Mesendoderm (in vitro differentiated cells): Measurements from ENCODE around the gene GPATCH8.

Experiments
- DNase-seq: peaks from one replicate; pipeline ENCODE4 v3.0.0; 2013
- H2AK5ac ChIP-seq: 2 replicates; pipeline ENCODE4 v1.6.1; 2013; ENCODE audit warnings: low read length, inconsistent platforms
- H2BK120ac ChIP-seq: 2 replicates; pipeline ENCODE4 v1.6.1; 2013; ENCODE audit warnings: low read depth, mild to moderate bottlenecking, low read length, moderate library complexity, mixed read lengths
- H2BK15ac ChIP-seq: replicated peaks from 2 replicates; pipeline ENCODE4 v1.6.1; 2013; ENCODE audit warnings: low read depth, mild to moderate bottlenecking, moderate library complexity
- H2BK5ac ChIP-seq: 2 replicates; pipeline ENCODE4 v1.6.1; 2013; ENCODE audit warnings: low read length, inconsistent platforms
- H3K18ac ChIP-seq: 2 replicates; pipeline ENCODE4 v1.6.1; 2013; ENCODE audit warnings: mild to moderate bottlenecking, low read length, mixed read lengths
- H3K23ac ChIP-seq: one replicate; pipeline ENCODE4 v1.6.1; 2013; ENCODE audit warnings: low read length
- H3K27ac ChIP-seq: 2 replicates; pipeline ENCODE4 v1.5.1; 2013; ENCODE audit warnings: low read depth, mild to moderate bottlenecking, inconsistent platforms, low read length, moderate library complexity
- H3K27me3 ChIP-seq: 2 replicates; pipeline ENCODE4 v1.6.1; 2013; ENCODE audit warnings: low read length, control low read depth, mild to moderate bottlenecking, inconsistent platforms; ENCODE audit not compliant: insufficient read depth, poor library complexity
- H3K36me3 ChIP-seq: 2 replicates; pipeline ENCODE4 v1.6.1; 2013; ENCODE audit warnings: low read length, inconsistent platforms; ENCODE audit not compliant: control insufficient read depth, insufficient read depth
- H3K4ac ChIP-seq: one replicate; pipeline ENCODE4 v1.6.1; 2013; ENCODE audit warnings: low read depth, mild to moderate bottlenecking, low read length, moderate library complexity
- H3K4me1 ChIP-seq: 2 replicates; pipeline ENCODE4 v1.6.1; 2013; ENCODE audit warnings: low read depth, low read length, inconsistent platforms; ENCODE audit not compliant: control insufficient read depth
- H3K4me2 ChIP-seq: 2 replicates; pipeline ENCODE4 v1.6.1; 2013; ENCODE audit warnings: low read length
- H3K4me3 ChIP-seq: 2 replicates; pipeline ENCODE4 v1.5.1; 2013; ENCODE audit warnings: mild to moderate bottlenecking, low read length
- H3K56ac ChIP-seq: one replicate; pipeline ENCODE4 v1.6.1; 2013; ENCODE audit warnings: low read length
- H3K79me1 ChIP-seq: 2 replicates; pipeline ENCODE4 v1.6.1; 2013; ENCODE audit warnings: low read length, inconsistent platforms
- H3K79me2 ChIP-seq: 2 replicates; pipeline ENCODE4 v1.6.1; 2013; ENCODE audit warnings: mild to moderate bottlenecking, low read length; ENCODE audit not compliant: control insufficient read depth, insufficient read depth
- H3K9ac ChIP-seq: 2 replicates; pipeline ENCODE4 v1.6.1; 2013; ENCODE audit warnings: low read length, inconsistent platforms
- H4K5ac ChIP-seq: one replicate; pipeline ENCODE4 v1.6.1; 2013; ENCODE audit warnings: low read length
- H4K8ac ChIP-seq: one replicate; pipeline ENCODE4 v1.6.1; 2013; ENCODE audit warnings: low read depth, mild to moderate bottlenecking, control low read depth, low read length, moderate library complexity
- WGBS: extraction: QIAGEN DNeasy Blood & Tissue Kit; methylation state at CpG from one replicate; pipeline ENCODE4 v1.1.7; 2013; ENCODE audit warnings: low lambda C conversion rate, missing lambda C conversion rate; ENCODE audit not compliant: insufficient coverage; ENCODE audit errors: extremely low coverage; 5-methylcytosine and 5-hydroxymethylcytosine counted together

The GPATCH8 gene

GRCh38 chr17:44382917-44383316, 120.3 kb downstream of the GPATCH8 start:
- no peak overlapping the region for H4K8ac ChIP-seq
- H3K4me1 ChIP-seq = no peaks in the 10 kb centered on the region
- H3K4me2 ChIP-seq = no peak overlapping the region
- no peak overlapping the region for H2BK5ac ChIP-seq
- no peaks in the 10 kb centered on the region for H3K79me2 ChIP-seq
- no peak overlapping the region for H3K4me3 ChIP-seq
- no peak overlapping the region for H4K5ac ChIP-seq
- H3K79me1 ChIP-seq = no peaks in the 10 kb centered on the region
- no peak overlapping the region for H3K56ac ChIP-seq
- no peak overlapping the region for H3K4ac ChIP-seq
- H3K23ac ChIP-seq = no peak overlapping the region
- no peak overlapping the region for H3K27ac ChIP-seq
- H3K9ac ChIP-seq = no peak overlapping the region
- no peak overlapping the region for H2AK5ac ChIP-seq
- H3K27me3 ChIP-seq = peaks cover 5% of the 10 kb centered on the region
- no peak for DNase-seq
- no peak overlapping the region for H2BK120ac ChIP-seq
- WGBS = no CpG with 5 or more reads among the region's 6 CpGs
- H3K36me3 ChIP-seq = no peaks in the 10 kb centered on the region
- H2BK15ac ChIP-seq = no peak overlapping the region
- H3K18ac ChIP-seq = no peak overlapping the region

DNA sequence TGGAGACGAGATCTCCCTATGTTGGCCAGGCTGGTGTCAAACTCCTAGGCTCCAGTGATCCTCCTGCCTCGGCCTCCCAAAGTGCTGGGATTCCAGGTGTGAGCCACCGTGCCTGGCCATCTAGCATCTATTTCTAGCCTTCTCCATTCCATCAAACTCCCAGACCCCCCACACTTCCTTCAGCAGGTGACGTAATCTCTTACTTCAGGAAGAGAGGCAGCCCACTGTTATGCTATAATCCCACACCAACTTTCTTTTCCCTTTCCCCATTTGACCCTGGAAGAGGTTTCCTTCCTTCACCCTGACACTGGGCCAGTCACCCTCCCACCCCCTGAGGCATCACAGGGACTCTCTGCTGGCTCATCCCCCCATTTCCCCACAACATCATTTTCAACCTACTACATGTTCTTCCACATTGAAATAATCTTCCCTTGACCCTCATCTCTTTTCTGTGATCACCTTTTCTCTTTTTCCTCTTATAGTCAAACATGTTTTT, 121.3 kb downstream of the GPATCH8 start:
- H3K27me3 ChIP-seq = peaks cover 5% of the 10 kb centered on the region
- no CpG with 5 or more reads among the region's 4 CpGs for WGBS

DNA sequence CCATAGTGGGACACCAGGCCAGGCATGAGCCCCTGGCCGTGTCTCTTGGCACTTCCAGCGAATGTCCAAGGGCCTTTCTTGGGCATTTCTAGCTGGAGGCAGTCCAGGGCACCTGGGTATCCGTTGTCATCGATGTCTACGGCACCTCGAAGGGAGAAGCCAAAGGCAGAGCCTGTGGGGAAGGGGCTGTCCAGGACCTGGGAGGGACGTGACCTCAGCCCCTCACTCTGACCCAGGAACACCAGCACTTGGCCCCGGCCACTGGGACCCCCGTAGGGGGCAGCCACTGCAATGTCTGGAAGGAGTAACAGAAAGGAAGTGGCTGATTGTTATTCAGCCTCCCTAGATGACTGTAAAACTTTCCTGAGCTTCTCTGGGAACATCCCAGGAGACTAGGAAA, 122.4 kb downstream of the GPATCH8 start:
- H3K23ac ChIP-seq = no peak overlapping the region
- H3K18ac ChIP-seq = no peak overlapping the region
- no peaks in the 10 kb centered on the region for H3K79me2 ChIP-seq
- H4K5ac ChIP-seq = no peak overlapping the region
- no peak overlapping the region for H2BK120ac ChIP-seq
- H2BK15ac ChIP-seq = no peak overlapping the region
- no peak overlapping the region for H3K9ac ChIP-seq
- H3K79me1 ChIP-seq = no peaks in the 10 kb centered on the region
- H3K4me1 ChIP-seq = peaks cover 2% of the 10 kb centered on the region
- H3K56ac ChIP-seq = no peak overlapping the region
- H3K36me3 ChIP-seq = no peaks in the 10 kb centered on the region
- peaks cover 5% of the 10 kb centered on the region for H3K27me3 ChIP-seq
- H3K4me2 ChIP-seq = no peak overlapping the region
- no peak overlapping the region for H4K8ac ChIP-seq
- H2AK5ac ChIP-seq = no peak overlapping the region
- no peak overlapping the region for H2BK5ac ChIP-seq
- no peak overlapping the region for H3K4me3 ChIP-seq
- H3K4ac ChIP-seq = no peak overlapping the region
- no CpG with 5 or more reads among the region's 9 CpGs for WGBS
- no peak for DNase-seq
- H3K27ac ChIP-seq = no peak overlapping the region

More for the DNA sequence above, 121.3 kb downstream of the GPATCH8 start:
- no peaks in the 10 kb centered on the region for H3K79me2 ChIP-seq
- H4K8ac ChIP-seq = no peak overlapping the region
- H3K27ac ChIP-seq = no peak overlapping the region
- H3K4me1 ChIP-seq = no peaks in the 10 kb centered on the region
- no peak for DNase-seq
- no peak overlapping the region for H2AK5ac ChIP-seq
- H3K9ac ChIP-seq = no peak overlapping the region
- H2BK5ac ChIP-seq = no peak overlapping the region
- no peak overlapping the region for H2BK15ac ChIP-seq
- no peaks in the 10 kb centered on the region for H3K36me3 ChIP-seq
- no peak overlapping the region for H3K18ac ChIP-seq
- no peak overlapping the region for H2BK120ac ChIP-seq
- no peak overlapping the region for H3K4me3 ChIP-seq
- no peak overlapping the region for H3K23ac ChIP-seq
- no peak overlapping the region for H3K4ac ChIP-seq
- no peak overlapping the region for H3K4me2 ChIP-seq
- no peak overlapping the region for H3K56ac ChIP-seq
- no peak overlapping the region for H4K5ac ChIP-seq
- H3K79me1 ChIP-seq = no peaks in the 10 kb centered on the region

DNA sequence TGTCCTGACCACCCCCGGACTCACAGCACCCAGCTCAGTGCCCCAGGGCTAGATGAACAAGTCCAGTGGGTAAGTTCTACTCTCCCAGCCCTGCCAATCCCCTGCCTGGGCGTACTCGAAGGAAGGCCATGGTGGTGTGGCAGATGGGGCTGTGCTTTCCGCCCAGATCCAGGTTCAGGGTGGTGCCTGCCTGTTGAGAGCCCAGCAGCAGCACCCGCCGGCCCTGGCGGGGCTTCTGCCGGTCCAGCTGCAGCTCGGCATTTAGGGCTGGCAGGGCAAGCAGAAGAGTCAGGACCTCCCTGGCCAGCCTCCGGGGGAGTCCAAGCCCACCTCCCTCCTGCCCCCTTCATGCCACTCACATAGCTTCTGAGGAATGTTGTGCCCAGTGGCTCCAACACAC, 123.3 kb downstream of the GPATCH8 start:
- Histone ChIP-seq H3K4me2 (no peak overlapping the region), H3K4me3 (no peak overlapping the region), H4K8ac (no peak overlapping the region), H3K56ac (no peak overlapping the region), H3K27me3 (peaks cover 5% of the 10 kb centered on the region), H2BK5ac (no peak overlapping the region), H3K36me3 (no peaks in the 10 kb centered on the region), H4K5ac (no peak overlapping the region), H2BK120ac (no peak overlapping the region), H3K9ac (no peak overlapping the region), H3K23ac (no peak overlapping the region), H3K79me1 (no peaks in the 10 kb centered on the region), H2BK15ac (no peak overlapping the region), H3K4ac (no peak overlapping the region), H3K4me1 (peaks cover 5% of the 10 kb centered on the region), H3K27ac (no peak overlapping the region), H3K79me2 (no peaks in the 10 kb centered on the region), H2AK5ac (no peak overlapping the region), H3K18ac (no peak overlapping the region)
- WGBS = no CpG with 5 or more reads among the region's 10 CpGs
- DNase-seq = no peak

GRCh38 chr17:44378171-44378705, 125.0 kb downstream of the GPATCH8 start:
- Histone ChIP-seq H2BK15ac (no peak overlapping the region), H2BK120ac (no peak overlapping the region), H3K9ac (no peak overlapping the region), H3K36me3 (no peaks in the 10 kb centered on the region), H3K4me1 (peaks cover 8% of the 10 kb centered on the region), H4K5ac (no peak overlapping the region), H3K4me3 (no peak overlapping the region), H3K79me2 (no peaks in the 10 kb centered on the region), H2BK5ac (no peak overlapping the region), H3K4ac (no peak overlapping the region), H3K18ac (no peak overlapping the region), H3K27ac (no peak overlapping the region), H3K23ac (no peak overlapping the region), H2AK5ac (no peak overlapping the region), H3K79me1 (no peaks in the 10 kb centered on the region), H3K4me2 (no peak overlapping the region), H4K8ac (no peak overlapping the region), H3K56ac (no peak overlapping the region), H3K27me3 (no peaks in the 10 kb centered on the region)
- DNase-seq = no peak
- no CpG with 5 or more reads among the region's 14 CpGs for WGBS

DNA sequence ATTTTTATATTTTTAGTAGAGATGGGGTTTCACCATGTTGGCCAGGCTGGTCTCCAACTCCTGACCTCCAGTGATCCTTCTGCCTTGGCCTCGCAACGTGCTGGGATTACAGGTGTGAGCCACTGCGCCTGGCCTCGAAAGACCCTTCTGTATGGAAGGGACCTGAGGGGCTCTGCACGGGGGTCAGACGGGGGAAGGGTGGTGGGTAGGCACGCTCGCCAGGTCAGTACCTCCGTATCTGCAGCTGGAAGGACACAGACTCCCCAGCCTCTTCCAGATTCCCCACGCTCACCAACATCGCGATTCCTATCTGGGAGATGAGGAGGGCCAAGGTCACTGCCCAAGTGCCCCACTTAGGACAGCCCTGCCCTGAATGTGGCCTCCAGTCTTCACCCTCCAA, 126.4 kb downstream of the GPATCH8 start:
- no peak for DNase-seq
- H3K9ac ChIP-seq = no peak overlapping the region
- no CpG with 5 or more reads among the region's 12 CpGs for WGBS
- H3K18ac ChIP-seq = no peak overlapping the region
- no peak overlapping the region for H3K27ac ChIP-seq
- H2BK5ac ChIP-seq = no peak overlapping the region
- H2BK120ac ChIP-seq = no peak overlapping the region
- no peaks in the 10 kb centered on the region for H3K27me3 ChIP-seq
- H3K4me1 ChIP-seq = peaks cover 8% of the 10 kb centered on the region
- H3K4ac ChIP-seq = no peak overlapping the region
- H2AK5ac ChIP-seq = no peak overlapping the region
- H3K4me3 ChIP-seq = no peak overlapping the region
- no peak overlapping the region for H3K56ac ChIP-seq
- H3K79me2 ChIP-seq = no peaks in the 10 kb centered on the region
- H4K8ac ChIP-seq = no peak overlapping the region
- no peaks in the 10 kb centered on the region for H3K79me1 ChIP-seq
- no peak overlapping the region for H3K23ac ChIP-seq
- no peak overlapping the region for H2BK15ac ChIP-seq
- no peaks in the 10 kb centered on the region for H3K36me3 ChIP-seq
- no peak overlapping the region for H4K5ac ChIP-seq
- H3K4me2 ChIP-seq = no peak overlapping the region
